Measurements from ENCODE around the gene NSD1. TPM values are rescaled to one million over a fixed set of nuclear protein-coding genes. Genes with fewer than 3 reads are reported as not detected.

The NSD1 gene
- total and polyA plus RNA-seq, 10 of the 15 experiments (the other 5 are each of a cell fraction or from before 2014, with no cell fraction given), result 7.0 to 57.9 (median 30.4) TPM

DNA sequence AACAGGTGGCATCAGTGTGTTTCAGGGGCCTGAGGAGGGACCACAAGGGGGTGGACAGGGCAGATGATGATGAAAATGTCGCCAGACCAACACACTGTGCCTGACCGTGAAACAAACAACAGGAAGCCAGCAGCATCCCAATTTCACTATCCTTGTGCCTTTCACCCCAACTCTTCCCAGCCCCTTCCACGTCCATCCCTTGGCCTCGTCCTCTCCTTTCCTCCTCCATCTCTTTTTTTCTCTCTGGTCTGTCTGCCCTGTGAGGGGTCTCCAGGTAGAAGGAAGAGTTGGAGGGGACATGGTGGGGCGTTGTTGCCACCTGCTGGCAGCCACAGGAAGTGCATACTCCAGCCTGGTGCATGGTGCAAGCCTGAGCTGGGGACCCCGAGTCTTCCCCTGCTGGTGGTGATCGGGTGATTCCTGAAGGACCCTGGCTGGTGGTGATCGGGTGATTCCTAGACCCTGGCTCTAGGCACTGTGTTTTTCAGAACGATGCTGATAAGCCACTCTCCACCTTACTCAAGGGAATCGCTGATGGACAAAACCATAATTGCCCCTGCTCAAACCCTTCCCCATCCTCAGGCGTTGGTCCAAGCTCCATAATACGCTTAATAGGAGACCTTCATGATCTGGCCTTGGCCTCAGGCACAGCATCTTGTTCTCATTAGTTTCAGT is 21.7 kb upstream of the NSD1 start (continued):
- TF ChIP-seq RCOR1 (conservative IDR thresholded peaks at IDR 0.05; ENCODE audit: low read depth, low read length) (no peak), YY1 (IDR thresholded peaks at IDR 0.05; ENCODE audit: low read depth, low read length) (peak; percentile 46), RB1 (IDR thresholded peaks at IDR 0.05; ENCODE audit: borderline replicate concordance) (0 out of 2 replicates have a peak, but pooled peaks have one; percentile 37), SREBF2 (IDR thresholded peaks at IDR 0.05; ENCODE audit: low read length) (no peak), RELA (IDR thresholded peaks at IDR 0.05; ENCODE audit: borderline replicate concordance, partially characterized antibody) (peak; percentile 64), NBN (IDR thresholded peaks at IDR 0.05) (0 out of 2 replicates have a peak, but pooled peaks have one; percentile 29), RAD51 (IDR thresholded peaks at IDR 0.05) (no peak), CBX3 (IDR thresholded peaks at IDR 0.05; ENCODE audit: borderline replicate concordance, low read depth) (no peak), FOS (IDR thresholded peaks at IDR 0.05; ENCODE audit: borderline replicate concordance, extremely low read depth, insufficient read length) (no peak), GATAD2B (conservative IDR thresholded peaks at IDR 0.05; ENCODE audit: low read depth) (peak; percentile 45; the same call in 1 of the 2 replicates)
- TF ChIP-seq, protein P1, sequence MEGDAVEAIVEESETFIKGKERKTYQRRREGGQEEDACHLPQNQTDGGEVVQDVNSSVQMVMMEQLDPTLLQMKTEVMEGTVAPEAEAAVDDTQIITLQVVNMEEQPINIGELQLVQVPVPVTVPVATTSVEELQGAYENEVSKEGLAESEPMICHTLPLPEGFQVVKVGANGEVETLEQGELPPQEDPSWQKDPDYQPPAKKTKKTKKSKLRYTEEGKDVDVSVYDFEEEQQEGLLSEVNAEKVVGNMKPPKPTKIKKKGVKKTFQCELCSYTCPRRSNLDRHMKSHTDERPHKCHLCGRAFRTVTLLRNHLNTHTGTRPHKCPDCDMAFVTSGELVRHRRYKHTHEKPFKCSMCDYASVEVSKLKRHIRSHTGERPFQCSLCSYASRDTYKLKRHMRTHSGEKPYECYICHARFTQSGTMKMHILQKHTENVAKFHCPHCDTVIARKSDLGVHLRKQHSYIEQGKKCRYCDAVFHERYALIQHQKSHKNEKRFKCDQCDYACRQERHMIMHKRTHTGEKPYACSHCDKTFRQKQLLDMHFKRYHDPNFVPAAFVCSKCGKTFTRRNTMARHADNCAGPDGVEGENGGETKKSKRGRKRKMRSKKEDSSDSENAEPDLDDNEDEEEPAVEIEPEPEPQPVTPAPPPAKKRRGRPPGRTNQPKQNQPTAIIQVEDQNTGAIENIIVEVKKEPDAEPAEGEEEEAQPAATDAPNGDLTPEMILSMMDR (IDR thresholded peaks at IDR 0.05 in 2 of 3, conservative IDR thresholded peaks at IDR 0.05 in 1 of 3; ENCODE audit: control insufficient read depth in 2 of 3, extremely low read depth in 1 of 3, insufficient read depth in 1 of 3, low read depth in 3 of 3, low read length in 3 of 3), result peak; percentile 96 to 98 (median 97); a peak in 5 of 6 replicates
- TF ChIP-seq, protein P2, sequence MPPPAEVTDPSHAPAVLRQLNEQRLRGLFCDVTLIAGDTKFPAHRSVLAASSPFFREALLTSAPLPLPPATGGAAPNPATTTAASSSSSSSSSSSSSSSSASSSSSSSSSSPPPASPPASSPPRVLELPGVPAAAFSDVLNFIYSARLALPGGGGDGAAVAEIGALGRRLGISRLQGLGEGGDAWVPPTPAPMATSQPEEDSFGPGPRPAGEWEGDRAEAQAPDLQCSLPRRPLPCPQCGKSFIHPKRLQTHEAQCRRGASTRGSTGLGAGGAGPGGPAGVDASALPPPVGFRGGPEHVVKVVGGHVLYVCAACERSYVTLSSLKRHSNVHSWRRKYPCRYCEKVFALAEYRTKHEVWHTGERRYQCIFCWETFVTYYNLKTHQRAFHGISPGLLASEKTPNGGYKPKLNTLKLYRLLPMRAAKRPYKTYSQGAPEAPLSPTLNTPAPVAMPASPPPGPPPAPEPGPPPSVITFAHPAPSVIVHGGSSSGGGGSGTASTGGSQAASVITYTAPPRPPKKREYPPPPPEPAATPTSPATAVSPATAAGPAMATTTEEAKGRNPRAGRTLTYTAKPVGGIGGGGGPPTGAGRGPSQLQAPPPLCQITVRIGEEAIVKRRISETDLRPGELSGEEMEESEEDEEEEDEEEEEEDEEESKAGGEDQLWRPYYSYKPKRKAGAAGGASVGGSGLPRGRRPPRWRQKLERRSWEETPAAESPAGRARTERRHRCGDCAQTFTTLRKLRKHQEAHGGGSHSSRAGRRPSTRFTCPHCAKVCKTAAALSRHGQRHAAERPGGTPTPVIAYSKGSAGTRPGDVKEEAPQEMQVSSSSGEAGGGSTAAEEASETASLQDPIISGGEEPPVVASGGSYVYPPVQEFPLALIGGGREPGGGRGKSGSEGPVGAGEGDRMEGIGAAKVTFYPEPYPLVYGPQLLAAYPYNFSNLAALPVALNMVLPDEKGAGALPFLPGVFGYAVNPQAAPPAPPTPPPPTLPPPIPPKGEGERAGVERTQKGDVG (CRISPR knock-in tag; IDR thresholded peaks at IDR 0.05), result no peak
- TF ChIP-seq, protein P3, sequence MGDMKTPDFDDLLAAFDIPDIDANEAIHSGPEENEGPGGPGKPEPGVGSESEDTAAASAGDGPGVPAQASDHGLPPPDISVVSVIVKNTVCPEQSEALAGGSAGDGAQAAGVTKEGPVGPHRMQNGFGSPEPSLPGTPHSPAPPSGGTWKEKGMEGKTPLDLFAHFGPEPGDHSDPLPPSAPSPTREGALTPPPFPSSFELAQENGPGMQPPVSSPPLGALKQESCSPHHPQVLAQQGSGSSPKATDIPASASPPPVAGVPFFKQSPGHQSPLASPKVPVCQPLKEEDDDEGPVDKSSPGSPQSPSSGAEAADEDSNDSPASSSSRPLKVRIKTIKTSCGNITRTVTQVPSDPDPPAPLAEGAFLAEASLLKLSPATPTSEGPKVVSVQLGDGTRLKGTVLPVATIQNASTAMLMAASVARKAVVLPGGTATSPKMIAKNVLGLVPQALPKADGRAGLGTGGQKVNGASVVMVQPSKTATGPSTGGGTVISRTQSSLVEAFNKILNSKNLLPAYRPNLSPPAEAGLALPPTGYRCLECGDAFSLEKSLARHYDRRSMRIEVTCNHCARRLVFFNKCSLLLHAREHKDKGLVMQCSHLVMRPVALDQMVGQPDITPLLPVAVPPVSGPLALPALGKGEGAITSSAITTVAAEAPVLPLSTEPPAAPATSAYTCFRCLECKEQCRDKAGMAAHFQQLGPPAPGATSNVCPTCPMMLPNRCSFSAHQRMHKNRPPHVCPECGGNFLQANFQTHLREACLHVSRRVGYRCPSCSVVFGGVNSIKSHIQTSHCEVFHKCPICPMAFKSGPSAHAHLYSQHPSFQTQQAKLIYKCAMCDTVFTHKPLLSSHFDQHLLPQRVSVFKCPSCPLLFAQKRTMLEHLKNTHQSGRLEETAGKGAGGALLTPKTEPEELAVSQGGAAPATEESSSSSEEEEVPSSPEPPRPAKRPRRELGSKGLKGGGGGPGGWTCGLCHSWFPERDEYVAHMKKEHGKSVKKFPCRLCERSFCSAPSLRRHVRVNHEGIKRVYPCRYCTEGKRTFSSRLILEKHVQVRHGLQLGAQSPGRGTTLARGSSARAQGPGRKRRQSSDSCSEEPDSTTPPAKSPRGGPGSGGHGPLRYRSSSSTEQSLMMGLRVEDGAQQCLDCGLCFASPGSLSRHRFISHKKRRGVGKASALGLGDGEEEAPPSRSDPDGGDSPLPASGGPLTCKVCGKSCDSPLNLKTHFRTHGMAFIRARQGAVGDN (IDR thresholded peaks at IDR 0.05), result no peak
- TF ChIP-seq, protein P4, sequence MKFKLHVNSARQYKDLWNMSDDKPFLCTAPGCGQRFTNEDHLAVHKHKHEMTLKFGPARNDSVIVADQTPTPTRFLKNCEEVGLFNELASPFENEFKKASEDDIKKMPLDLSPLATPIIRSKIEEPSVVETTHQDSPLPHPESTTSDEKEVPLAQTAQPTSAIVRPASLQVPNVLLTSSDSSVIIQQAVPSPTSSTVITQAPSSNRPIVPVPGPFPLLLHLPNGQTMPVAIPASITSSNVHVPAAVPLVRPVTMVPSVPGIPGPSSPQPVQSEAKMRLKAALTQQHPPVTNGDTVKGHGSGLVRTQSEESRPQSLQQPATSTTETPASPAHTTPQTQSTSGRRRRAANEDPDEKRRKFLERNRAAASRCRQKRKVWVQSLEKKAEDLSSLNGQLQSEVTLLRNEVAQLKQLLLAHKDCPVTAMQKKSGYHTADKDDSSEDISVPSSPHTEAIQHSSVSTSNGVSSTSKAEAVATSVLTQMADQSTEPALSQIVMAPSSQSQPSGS (IDR thresholded peaks at IDR 0.05; ENCODE audit: low read length), result no peak
- TF ChIP-seq, protein P5, sequence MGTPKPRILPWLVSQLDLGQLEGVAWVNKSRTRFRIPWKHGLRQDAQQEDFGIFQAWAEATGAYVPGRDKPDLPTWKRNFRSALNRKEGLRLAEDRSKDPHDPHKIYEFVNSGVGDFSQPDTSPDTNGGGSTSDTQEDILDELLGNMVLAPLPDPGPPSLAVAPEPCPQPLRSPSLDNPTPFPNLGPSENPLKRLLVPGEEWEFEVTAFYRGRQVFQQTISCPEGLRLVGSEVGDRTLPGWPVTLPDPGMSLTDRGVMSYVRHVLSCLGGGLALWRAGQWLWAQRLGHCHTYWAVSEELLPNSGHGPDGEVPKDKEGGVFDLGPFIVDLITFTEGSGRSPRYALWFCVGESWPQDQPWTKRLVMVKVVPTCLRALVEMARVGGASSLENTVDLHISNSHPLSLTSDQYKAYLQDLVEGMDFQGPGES (IDR thresholded peaks at IDR 0.05), result 0 out of 2 replicates have a peak, but pooled peaks have one; percentile 14
- TF ChIP-seq, protein P6, sequence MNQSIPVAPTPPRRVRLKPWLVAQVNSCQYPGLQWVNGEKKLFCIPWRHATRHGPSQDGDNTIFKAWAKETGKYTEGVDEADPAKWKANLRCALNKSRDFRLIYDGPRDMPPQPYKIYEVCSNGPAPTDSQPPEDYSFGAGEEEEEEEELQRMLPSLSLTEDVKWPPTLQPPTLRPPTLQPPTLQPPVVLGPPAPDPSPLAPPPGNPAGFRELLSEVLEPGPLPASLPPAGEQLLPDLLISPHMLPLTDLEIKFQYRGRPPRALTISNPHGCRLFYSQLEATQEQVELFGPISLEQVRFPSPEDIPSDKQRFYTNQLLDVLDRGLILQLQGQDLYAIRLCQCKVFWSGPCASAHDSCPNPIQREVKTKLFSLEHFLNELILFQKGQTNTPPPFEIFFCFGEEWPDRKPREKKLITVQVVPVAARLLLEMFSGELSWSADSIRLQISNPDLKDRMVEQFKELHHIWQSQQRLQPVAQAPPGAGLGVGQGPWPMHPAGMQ (IDR thresholded peaks at IDR 0.05; ENCODE audit: borderline replicate concordance), result no peak
